Caco-2 (cell line): ENCODE measurements around the gene LY86. TPM values are rescaled to one million over a fixed set of nuclear protein-coding genes. Genes with fewer than 3 reads are reported as not detected.

Experiments used
- BruUV-seq: library from RNA; stranded (reverse); fragments of 400-500 nt; replicated peaks from 2 replicates; lab custom pipeline; 2021; lab: Mats Ljungman, UMichigan
- CTCF ChIA-PET: fragments of 300-600 bp; sonication (Branson Sonifier 250); formaldehyde crosslinking; loops from one replicate; lab custom pipeline; 2022; ENCODE audit warnings: antibody characterized with exemption; lab: Charles Lee
- POLR2A ChIA-PET: fragments of 300-600 bp; sonication (Branson Sonifier 250); formaldehyde crosslinking; loops from one replicate; lab custom pipeline; 2022; ENCODE audit warnings: antibody characterized with exemption; lab: Charles Lee
- DNase-seq, 2 experiments: peaks; one replicate each; pipeline versions ENCODE4 v3.0.0 to v3.0.0-alpha.2; 2020 to 2022
- H3K27me3 ChIP-seq: replicated peaks from 2 replicates; pipeline ENCODE4 v1.6.0; 2011; ENCODE audit warnings: low read length; ENCODE audit not compliant: control insufficient read depth, insufficient read depth
- H3K36me3 ChIP-seq: 2 replicates; pipeline ENCODE4 v1.5.1; 2011; ENCODE audit warnings: low read length; ENCODE audit not compliant: control insufficient read depth, insufficient read depth
- H3K4me1 ChIP-seq: fragments of 250-450 bp; sonication (Bioruptor Pico); 2 replicates; pipeline ENCODE4 v1.5.1; 2020; ENCODE audit warnings: mild to moderate bottlenecking
- H3K4me3 ChIP-seq: 2 replicates; pipeline ENCODE4 v1.5.1; 2011; ENCODE audit warnings: low read depth, mild to moderate bottlenecking, control low read depth, low read length
- H3K9me3 ChIP-seq: fragments of 250-450 bp; sonication (Bioruptor Pico); 2 replicates; pipeline ENCODE4 v1.5.1; 2020; ENCODE audit warnings: mild to moderate bottlenecking, moderate library complexity
- H3K27ac Mint-ChIP-seq: one replicate; pipeline ENCODE4 v1.8.0; 2022; ENCODE audit warnings: mixed read lengths; ENCODE audit not compliant: unreplicated experiment
- H3K27me3 Mint-ChIP-seq: one replicate; pipeline ENCODE4 v1.8.0; 2022; ENCODE audit warnings: mixed read lengths; ENCODE audit not compliant: insufficient read depth, unreplicated experiment
- H3K36me3 Mint-ChIP-seq: one replicate; pipeline ENCODE4 v1.8.0; 2022; ENCODE audit warnings: mild to moderate bottlenecking, mixed read lengths; ENCODE audit not compliant: insufficient read depth, unreplicated experiment
- H3K4me1 Mint-ChIP-seq: one replicate; pipeline ENCODE4 v1.8.0; 2022; ENCODE audit warnings: low read depth, mixed read lengths; ENCODE audit not compliant: unreplicated experiment
- H3K4me3 Mint-ChIP-seq: one replicate; pipeline ENCODE4 v1.8.0; 2022; ENCODE audit warnings: mild to moderate bottlenecking, moderate library complexity, mixed read lengths; ENCODE audit not compliant: unreplicated experiment
- H3K9me3 Mint-ChIP-seq: one replicate; pipeline ENCODE4 v1.8.0; 2022; ENCODE audit warnings: mixed read lengths; ENCODE audit not compliant: unreplicated experiment
- intact Hi-C: fragments of 100-400 bp; cut with micrococcal nuclease; formaldehyde crosslinking; loops from one replicate; pipeline ENCODE4 v1.10.0; 2022; ENCODE audit not compliant: unreplicated experiment
- total RNA-seq: library from RNA; stranded (reverse); gene quantifications from 2 replicates; pipeline ENCODE4 v1.2.3, GENCODE V29; 2022
- TF ChIP-seq, protein P1 (sequence below), 2 experiments: fragments of 200-600 bp in 1 of 2; IDR thresholded peaks; 1 replicate in 1 of 2; 2 replicates in 1 of 2; pipeline versions ENCODE4 v1.5.1 to v1.8.0; 2011 to 2022; ENCODE audit warnings: antibody characterized with exemption in 1 of 2, control low read depth in 1 of 2, inconsistent platforms in 1 of 2, low read depth in 1 of 2, low read length in 1 of 2, mild to moderate bottlenecking in 1 of 2, moderate library complexity in 1 of 2; ENCODE audit not compliant: insufficient read depth in 1 of 2, severe bottlenecking in 1 of 2, unreplicated experiment in 1 of 2

LY86 gene
- total RNA-seq, 1 experiment from 2014 or later: not detected

DNA sequence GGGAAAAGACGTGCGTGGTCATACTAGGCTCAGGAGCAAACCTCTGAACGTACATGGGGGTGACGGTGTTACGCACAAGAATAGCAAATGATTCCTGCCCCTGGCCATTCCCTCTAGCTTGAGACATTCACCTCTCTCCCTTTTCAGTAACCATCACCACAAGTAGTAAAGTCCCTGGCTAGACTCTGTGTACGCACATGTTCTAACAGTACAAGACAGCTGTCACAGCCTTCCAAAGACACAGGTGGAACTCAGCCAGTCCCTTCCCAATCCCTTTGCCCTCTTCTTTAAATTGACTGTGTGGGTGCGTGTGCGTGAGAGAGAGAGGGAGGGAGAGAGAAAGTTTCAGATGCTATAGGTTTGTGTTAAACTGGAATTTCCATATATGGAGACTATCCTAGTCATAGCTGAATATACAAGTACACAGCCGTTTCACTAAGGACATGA is 67.3 kb downstream of the LY86 start:
- ChIA-PET POLR2A (no interaction called here), CTCF (no interaction called here)
- no peak overlapping the region for H3K27ac Mint-ChIP-seq

DNA sequence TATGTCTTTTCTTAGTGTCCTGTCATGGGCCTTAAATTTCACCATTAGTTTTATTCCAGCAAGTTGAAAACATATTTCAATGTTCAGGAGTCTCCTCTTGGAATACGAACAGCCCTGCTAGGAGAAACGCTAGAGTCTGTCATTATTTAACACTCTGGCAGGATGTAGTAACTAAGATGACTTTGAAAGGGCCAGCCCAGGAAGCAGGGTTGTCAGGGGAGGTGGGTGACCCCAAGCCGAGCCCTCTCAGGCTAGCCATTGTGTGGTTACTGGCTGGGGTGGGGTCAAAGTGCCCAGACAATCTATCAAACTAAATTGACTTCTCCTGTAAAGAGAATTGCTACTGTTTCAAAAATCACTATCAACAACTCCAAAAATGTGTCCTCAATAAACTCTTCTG is 67.8 kb downstream of the LY86 start:
- Mint-ChIP-seq H3K36me3 (no peaks in the 10 kb centered on the region), H3K4me3 (no peak overlapping the region), H3K27ac (no peak overlapping the region), H3K4me1 (no peaks in the 10 kb centered on the region), H3K9me3 (no peaks in the 10 kb centered on the region), H3K27me3 (no peaks in the 10 kb centered on the region)
- H3K4me1 ChIP-seq: no peaks in the 10 kb centered on the region
- H3K36me3 ChIP-seq: no peaks in the 10 kb centered on the region
- BruUV-seq: no TSS peak
- DNase-seq: no peak
- intact Hi-C loops: no loop called here
- no peaks in the 10 kb centered on the region for H3K27me3 ChIP-seq
- CTCF ChIA-PET: no interaction called here
- H3K9me3 ChIP-seq: no peaks in the 10 kb centered on the region
- TF ChIP-seq, protein P1, sequence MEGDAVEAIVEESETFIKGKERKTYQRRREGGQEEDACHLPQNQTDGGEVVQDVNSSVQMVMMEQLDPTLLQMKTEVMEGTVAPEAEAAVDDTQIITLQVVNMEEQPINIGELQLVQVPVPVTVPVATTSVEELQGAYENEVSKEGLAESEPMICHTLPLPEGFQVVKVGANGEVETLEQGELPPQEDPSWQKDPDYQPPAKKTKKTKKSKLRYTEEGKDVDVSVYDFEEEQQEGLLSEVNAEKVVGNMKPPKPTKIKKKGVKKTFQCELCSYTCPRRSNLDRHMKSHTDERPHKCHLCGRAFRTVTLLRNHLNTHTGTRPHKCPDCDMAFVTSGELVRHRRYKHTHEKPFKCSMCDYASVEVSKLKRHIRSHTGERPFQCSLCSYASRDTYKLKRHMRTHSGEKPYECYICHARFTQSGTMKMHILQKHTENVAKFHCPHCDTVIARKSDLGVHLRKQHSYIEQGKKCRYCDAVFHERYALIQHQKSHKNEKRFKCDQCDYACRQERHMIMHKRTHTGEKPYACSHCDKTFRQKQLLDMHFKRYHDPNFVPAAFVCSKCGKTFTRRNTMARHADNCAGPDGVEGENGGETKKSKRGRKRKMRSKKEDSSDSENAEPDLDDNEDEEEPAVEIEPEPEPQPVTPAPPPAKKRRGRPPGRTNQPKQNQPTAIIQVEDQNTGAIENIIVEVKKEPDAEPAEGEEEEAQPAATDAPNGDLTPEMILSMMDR (IDR thresholded peaks at IDR 0.05; ENCODE audit: insufficient read depth in 1 of 2, low read depth in 1 of 2, low read length in 1 of 2, severe bottlenecking in 1 of 2, unreplicated experiment in 1 of 2): no peak
- POLR2A ChIA-PET: no interaction called here
- no peak overlapping the region for H3K4me3 ChIP-seq

More for the DNA sequence above, 67.3 kb downstream of the LY86 start:
- Histone ChIP-seq H3K9me3 (no peaks in the 10 kb centered on the region), H3K4me1 (no peaks in the 10 kb centered on the region), H3K27me3 (no peaks in the 10 kb centered on the region), H3K36me3 (no peaks in the 10 kb centered on the region), H3K4me3 (no peak overlapping the region)
- intact Hi-C loops: no loop called here
- no peak for DNase-seq
- Mint-ChIP-seq H3K4me3 (no peak overlapping the region), H3K9me3 (no peaks in the 10 kb centered on the region), H3K36me3 (no peaks in the 10 kb centered on the region), H3K4me1 (no peaks in the 10 kb centered on the region), H3K27me3 (no peaks in the 10 kb centered on the region)
- no TSS peak for BruUV-seq
- TF ChIP-seq, protein P1 (IDR thresholded peaks at IDR 0.05; ENCODE audit: insufficient read depth in 1 of 2, low read depth in 1 of 2, low read length in 1 of 2, severe bottlenecking in 1 of 2, unreplicated experiment in 1 of 2): no peak

DNA sequence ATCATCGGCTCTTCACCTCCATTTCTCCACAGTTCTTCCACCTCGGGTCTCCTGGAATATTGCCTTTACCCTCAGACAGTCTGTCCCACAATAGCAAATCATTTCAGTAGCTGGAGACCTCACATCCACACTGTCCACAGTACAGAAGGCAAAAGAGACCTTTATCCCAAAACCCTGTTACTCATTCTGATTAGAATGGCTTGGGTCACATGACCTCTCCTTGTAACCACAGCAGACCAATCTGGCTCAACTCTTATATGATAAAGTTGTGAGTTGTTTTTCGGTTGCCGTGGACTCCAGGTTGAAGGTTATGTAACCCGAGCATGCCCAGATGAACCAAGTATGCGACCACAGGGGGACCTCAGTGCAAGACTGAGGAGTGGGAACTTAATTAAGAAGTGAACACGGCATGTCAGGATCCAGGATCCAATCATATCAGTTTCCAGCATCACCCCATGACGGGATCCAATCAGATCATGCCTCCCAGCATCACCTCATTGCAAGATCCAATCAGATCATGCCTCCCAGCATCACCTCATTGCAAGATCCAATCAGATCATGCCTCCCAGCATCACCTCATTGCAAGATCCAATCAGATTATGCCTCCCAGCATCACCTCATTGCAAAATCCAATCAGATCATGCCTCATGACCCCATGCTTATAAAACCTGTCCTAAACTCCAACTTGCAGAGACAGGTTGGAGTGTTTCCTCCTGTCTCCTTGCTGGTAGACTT is 68.7 kb downstream of the LY86 start:
- H3K27me3 ChIP-seq: no peaks in the 10 kb centered on the region
- intact Hi-C loops: no loop called here
- no peaks in the 10 kb centered on the region for H3K36me3 Mint-ChIP-seq
- ChIA-PET POLR2A (no interaction called here), CTCF (no interaction called here)
- no peak overlapping the region for H3K4me3 ChIP-seq
- no peak overlapping the region for H3K4me3 Mint-ChIP-seq
- H3K4me1 ChIP-seq: no peaks in the 10 kb centered on the region
- H3K9me3 ChIP-seq: no peaks in the 10 kb centered on the region
- DNase-seq: no peak
- H3K27ac Mint-ChIP-seq: no peak overlapping the region
- BruUV-seq: no TSS peak
- no peaks in the 10 kb centered on the region for H3K4me1 Mint-ChIP-seq
- no peaks in the 10 kb centered on the region for H3K36me3 ChIP-seq
- TF ChIP-seq, protein P1 (IDR thresholded peaks at IDR 0.05; ENCODE audit: insufficient read depth in 1 of 2, low read depth in 1 of 2, low read length in 1 of 2, severe bottlenecking in 1 of 2, unreplicated experiment in 1 of 2): no peak
- no peaks in the 10 kb centered on the region for H3K9me3 Mint-ChIP-seq
- no peaks in the 10 kb centered on the region for H3K27me3 Mint-ChIP-seq
